RPMI7951 (cell line): ENCODE data around the gene SLC38A9. TPM values are rescaled to one million over a fixed set of nuclear protein-coding genes. Genes with fewer than 3 reads are reported as not detected.
A peak's percentile ranks its signal among the peaks of the same experiment; 100 is the strongest.
"Not testable (repeated sequence)": the region's sequence is repeated elsewhere in the genome, so short reads cannot be mapped to it uniquely, and the experiment has no call there.

Experiments
- DNase-seq: peaks from one replicate; pipeline ENCODE4 v3.0.0-alpha.2; 2012; ENCODE audit warnings: low read depth
- total RNA-seq: library from RNA; depleted of rRNA; stranded (reverse); fragments of >200 nt; shearing (Covaris generic); gene quantifications from 2 replicates; pipeline ENCODE4 v1.2.3, GENCODE V29; 2014; rRNA removed

SLC38A9 gene, protein sequence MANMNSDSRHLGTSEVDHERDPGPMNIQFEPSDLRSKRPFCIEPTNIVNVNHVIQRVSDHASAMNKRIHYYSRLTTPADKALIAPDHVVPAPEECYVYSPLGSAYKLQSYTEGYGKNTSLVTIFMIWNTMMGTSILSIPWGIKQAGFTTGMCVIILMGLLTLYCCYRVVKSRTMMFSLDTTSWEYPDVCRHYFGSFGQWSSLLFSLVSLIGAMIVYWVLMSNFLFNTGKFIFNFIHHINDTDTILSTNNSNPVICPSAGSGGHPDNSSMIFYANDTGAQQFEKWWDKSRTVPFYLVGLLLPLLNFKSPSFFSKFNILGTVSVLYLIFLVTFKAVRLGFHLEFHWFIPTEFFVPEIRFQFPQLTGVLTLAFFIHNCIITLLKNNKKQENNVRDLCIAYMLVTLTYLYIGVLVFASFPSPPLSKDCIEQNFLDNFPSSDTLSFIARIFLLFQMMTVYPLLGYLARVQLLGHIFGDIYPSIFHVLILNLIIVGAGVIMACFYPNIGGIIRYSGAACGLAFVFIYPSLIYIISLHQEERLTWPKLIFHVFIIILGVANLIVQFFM
- total RNA-seq, result 11.5 and 24.2 TPM in 2 replicates

DNA sequence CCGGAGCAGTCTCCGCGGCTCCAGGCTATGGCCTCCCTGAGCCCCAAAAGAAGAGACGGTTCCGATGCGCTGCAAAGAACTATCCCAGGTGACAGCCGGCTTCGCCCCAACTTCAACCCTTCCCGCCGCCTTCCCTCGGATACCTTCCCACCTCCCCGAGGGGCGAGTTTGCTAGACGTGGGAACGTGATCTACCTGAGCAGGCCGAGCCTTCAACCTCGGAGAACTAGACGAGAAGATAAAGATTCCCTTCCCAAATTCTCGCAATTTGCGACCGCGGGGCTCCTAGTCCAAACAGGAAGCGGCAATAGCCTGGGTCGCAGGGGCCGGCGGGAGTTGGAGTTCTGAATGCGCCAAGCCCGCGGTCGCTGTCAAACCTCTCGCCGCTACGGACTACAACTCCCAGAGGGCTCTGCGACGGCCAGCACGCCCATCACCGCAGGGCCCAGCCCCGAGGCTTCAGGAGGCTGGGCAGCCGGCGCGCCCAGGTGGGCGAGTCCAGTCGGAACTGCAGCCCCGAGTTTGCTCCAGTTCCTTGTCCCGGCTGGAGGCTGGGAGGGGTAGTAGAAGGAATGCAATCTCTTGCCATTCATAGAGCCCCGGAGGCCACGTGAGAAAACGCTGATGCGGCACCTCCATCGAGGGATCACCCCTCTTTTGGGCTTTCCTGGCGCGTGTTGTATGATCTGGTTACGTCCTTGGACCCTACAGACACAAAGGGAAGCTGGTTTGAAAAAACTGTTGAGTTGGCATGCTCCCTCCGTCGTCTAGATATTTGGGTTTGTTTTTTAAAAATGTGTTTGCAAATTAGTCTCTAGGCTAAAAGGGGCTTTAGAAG is at the start of gene SLC38A9:
TSS of gene SLC38A9 (minus strand) at position 302 of the 837 bp plus-strand sequence. CDS start 14,366 bp downstream, outside the sequence.
- peak; percentile 86 for DNase-seq

DNA sequence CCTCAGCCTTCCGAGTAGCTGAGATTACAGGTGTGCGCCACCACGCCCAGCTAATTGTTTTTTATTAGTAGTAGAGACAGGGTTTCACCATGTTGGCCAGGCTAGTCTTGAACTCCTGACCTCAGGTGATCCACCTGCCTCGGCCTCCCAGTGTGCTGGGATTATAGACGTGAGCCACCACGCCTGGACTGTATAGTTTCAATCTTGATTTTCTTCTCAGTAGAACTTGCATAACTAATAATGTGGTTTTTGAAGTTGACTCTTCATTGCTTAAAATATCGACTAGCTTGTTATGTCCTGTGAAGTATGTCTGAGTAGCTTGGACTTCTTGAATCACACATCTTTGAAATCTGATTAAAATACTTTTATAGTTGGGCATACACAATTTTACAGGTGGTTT is 49.6 kb upstream of the SLC38A9 start:
- not testable (repeated sequence) for DNase-seq

DNA sequence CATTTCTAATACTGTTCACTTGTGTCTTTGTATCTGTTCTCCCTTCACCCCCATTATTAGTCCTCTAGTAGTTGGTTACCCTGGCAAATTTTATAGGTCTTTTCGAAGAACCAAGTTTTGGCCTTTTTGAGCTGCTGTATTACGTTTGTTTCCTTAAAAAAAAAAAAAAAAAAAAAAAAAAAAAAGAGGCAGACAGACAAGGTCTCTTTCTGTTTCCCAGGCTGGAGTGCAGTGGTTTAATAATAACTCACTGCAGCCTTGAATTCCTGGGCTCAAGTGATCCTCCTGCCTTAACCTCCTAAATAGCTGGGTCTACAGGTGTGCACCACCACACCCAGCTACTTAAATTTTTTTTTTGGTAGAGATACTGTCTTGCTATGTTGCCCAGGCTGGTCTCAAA is 46.6 kb upstream of the SLC38A9 start:
- DNase-seq, result no peak

DNA sequence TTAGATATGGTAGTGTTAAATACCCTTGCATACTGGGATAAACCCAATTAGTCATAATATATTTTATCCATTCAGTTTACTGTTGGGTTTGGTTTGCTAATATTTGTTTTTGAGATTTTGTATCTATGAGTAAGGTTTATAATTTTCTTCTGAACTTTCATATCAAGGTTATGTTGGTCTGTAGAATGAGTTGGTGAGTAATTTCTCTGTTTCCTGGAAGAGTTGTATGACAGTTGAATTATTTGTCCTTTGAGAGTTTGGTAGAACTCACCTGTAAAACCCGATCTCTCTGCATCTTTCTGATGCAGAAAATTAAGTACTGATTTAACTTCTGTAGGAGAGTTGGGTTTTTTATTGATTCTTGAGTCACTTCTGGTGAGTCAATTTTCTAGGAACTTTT is 46.1 kb upstream of the SLC38A9 start:
- DNase-seq, result no peak

DNA sequence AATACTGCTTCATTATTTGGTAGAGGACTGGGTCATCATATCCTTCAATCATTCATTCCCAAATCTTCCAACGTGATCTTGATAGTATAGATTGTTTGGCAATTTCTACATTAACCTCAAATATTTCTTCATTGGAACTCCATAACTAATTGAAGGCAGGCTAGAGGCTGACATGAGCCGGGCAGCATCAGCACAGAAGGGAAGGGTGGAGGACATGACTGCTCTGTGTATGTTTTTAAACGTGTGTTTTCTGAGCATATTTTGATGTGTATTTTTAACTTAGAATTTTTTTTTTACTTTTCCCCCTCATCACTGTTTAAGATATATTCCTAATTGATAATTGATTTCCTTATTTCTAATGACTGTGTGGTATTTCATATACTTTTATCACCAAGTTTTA is 38.4 kb upstream of the SLC38A9 start:
- no peak for DNase-seq

DNA sequence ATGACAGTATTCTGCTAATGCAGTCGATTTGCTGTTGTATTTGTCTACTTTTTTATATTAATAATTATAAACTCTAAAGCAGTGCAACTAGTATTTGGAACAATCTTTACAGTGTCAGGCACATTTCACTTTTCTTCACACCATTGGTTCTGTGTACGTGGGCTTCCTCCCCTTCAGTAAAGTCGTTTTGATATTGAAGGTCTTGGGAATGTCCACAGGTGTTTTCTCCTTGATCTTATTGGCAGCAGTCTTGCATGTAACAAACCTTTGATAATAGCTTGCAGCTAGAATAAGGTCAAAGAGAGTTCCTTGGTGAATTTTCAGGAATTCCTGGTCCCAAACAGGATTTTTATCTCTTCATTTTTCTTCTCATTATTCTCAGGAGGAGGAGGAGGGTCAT is 37.9 kb upstream of the SLC38A9 start:
- DNase-seq, result no peak

DNA sequence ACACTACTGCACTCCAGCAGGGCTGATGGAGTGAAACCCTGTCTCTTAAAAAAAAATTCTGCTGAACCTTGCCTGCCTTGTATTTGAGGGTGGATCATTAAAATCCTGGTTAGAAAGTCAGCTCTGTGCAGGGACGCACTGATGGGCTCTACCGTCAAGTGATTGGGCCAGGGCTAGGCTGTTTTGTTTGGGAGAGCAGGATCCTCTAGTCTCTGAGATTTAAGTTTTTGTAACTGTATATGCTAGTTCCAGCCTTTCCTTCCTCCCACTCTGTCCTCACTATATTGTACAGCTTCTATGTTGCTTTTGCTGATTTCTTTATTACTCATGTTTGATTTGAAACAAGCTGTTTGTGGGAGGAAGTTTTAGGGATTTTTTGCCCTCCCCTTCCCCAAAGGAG is 37.3 kb upstream of the SLC38A9 start:
- DNase-seq, result no peak

DNA sequence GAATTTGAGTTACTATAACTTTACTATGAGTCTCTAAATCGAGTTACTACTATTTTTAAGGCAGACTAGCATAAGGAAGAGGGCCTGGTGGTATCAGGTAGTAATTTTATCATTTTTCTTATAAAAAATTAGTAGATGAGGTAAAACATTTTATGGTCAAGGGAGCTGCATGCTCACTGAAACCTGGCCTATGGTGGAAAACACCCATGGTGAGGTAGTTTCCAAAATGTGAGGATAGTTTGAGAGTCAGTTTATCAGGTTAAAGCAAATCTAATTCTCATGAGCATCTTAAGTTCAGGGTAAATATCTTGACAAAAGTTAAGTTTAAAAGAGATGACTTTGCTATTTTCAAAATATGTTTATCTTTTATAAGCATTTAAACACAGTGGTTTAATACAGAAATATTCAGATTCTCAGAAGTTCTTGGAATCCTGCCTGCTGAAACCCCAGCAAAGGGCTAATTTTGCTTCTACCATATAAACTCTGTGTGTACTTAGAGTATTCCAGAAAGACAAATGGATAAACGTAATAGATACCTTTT is 35.7 kb upstream of the SLC38A9 start:
- no peak for DNase-seq

DNA sequence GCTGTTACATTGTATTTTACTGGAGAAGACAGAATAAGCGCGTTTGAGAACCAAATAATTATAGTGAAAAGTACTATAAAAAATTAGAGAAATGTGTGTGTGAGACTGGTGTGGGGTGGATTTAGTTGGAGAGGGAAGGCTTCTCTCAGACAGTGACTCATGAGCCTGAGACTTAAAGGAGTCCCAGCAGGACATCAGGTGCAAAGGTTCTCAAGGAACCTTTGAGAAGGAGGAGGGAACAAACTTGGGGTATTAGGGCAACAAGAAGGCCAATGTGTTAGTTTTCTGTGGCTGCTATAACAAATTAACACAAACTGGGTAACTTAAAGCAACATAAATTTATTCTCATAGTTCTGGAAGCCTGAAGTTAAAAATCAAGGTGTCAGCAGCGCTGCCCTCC is 30.7 kb upstream of the SLC38A9 start:
- no peak for DNase-seq

DNA sequence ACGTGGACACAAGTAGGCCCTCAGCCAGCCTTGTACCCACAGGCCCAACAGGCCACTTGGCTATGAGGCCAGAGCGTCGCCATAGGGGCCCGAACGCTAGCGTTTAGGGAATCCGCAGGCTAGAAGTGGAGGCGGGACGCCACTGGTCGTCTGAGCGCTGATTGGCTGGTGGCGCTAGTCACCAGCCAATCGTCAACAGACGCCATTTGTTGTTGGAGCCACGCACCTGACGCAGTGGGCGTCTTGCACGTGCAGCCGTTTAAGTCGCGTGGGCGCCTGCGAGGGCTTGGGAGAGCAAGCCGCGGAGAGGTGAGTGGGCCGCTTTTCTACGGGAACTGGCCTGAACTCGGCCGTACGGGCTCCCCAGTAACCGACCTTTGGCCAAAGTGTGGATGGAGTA is 25.7 kb upstream of the SLC38A9 start, which contains the start of gene DDX4:
TSS of gene DDX4 (plus strand) at position 269 of the 400 bp plus-strand sequence. CDS start 903 bp downstream, outside the sequence.
- DNase-seq, result no peak

DNA sequence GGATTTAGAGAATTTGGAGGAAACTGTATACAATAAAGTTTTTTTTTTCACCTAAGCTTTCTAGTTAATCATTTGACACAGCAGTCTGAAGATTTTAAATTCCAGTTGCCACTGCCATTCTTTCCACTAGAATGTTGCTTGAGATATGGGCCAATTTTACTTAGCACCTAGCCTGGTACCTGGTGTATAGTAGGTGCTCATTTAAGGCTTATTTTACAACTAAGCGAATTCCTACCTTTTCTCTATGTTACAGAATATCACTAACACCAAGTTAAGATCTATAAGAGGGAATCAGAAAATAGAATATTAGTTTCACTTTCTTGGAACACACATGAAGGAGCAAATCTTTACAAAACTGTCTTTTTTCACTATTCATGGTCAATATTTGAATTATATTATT is 22.5 kb upstream of the SLC38A9 start:
- no peak for DNase-seq

DNA sequence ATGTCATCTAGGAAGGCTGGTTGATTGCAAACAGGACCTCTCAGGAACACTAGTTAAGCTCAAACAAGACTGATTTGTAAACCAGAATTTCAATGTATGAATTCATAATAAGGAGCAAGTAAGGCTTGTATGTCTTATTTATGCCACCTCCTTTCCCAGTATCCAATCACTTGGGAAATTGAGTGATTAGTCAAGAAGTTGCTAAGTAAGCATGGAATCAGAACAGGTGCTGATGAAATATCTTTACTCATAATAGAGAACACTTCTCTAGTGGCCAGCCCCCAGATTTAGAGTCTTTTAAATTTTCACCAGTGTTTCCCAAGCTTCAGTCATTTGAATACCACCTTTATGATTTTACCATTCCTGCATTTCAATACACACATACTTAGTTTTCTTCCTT is 20.5 kb upstream of the SLC38A9 start:
- DNase-seq, result no peak

DNA sequence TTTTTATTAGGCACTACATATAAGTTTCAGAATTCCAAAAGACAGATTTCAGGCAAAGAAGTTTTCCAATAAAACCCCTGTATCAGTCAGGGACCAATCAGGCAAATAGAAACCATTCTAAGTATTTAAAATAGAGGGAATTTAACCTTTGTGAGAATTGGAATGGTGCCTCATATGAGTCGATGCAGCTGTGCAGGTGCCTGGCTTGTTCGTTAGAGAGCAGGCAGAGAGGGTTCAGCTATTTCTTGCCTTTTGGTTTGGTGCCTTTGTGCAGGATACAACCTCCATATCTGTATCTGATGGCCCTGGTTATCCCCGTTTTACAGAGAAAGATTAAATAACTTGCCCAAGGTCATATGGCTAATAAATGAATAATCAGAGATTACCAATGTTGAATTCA is 19.7 kb upstream of the SLC38A9 start:
- DNase-seq, result no peak

DNA sequence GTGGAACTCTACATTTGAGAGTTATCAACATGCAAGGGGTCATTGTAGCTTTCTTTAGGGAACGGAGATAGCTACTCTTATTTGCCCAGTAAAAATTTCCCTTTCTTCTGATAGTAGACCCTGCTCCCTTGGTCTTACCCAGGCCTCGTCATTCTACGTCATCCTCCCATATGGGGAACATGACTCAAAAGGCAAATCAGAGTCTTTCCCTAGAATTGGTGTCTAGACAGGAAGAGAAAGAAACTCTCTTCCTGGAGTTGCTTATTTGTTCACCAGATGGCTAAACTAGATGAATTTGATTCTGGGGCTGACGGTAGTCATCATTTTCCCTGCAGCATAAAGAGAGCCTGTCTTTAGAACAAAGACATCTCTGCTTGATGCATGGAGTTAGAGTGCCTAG is 12.2 kb upstream of the SLC38A9 start:
- no peak for DNase-seq

DNA sequence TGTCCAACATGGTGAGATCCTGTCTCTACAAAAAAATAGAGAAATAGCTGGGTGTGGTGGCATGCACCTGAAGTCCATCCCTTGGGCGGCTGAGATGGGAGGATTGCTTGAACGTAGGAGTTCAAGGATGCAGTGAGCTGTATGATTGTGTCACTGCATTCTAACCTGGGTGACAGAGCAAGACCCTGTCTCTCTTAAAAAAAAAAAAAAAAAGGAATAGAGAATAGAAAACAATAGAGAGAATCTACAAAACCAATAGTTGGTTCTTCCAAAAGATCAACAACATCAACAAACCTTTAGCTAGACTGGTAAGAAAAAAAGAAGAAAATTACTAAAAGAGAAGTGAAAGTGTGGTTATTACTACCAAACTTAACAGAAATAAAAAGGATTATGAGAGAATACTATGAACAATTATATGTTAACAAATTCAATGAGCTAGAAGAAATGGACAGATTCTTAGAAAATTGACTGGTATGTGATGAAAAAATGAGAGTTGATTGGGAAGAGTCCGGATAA is 8.1 kb upstream of the SLC38A9 start:
- DNase-seq, result no peak

DNA sequence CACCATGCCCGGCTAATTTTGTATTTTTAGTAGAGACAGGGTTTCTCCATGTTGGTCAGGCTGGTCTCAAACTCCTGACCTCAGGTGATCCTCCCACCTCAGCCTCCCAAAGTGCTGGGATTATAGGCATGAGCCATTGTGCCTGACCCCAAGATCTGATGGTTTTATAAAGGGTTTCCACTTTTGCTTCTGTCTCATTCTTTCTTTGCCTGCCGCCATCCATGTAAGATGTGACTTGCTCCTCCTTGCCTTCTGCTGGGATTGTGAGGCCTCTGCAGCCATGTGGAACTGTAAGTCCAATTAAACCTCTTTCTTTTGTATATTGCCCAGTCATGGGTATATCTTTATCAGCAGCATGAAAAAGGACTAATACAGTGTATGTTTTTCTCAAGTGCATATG is 6.9 kb upstream of the SLC38A9 start:
- DNase-seq, result not testable (repeated sequence)

DNA sequence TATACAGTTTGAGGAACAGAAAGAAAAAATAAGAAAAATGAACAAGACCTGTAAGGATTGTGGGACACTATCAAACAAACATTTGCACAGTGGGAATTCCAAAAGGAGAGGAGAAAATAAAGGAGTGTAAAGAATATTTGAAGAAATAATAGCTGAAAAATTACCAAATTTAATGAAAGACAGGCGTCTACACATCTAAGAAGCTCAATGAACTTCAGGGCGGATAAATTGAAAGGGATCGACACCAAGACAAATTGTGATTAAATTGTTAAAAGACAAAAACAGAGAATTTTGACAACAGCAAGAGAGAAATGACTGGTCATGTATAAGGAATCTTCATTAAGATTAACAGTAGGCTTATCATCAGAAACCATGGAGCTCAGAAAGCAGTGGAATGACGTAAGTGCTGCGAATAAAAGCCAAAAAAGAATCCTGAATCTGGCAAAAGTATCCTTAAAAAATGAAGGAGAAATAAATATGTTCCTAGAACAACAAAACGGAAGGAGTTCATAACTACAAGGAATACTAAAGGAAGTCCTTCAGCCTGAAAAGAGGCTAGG is 3.5 kb upstream of the SLC38A9 start:
- no peak for DNase-seq

DNA sequence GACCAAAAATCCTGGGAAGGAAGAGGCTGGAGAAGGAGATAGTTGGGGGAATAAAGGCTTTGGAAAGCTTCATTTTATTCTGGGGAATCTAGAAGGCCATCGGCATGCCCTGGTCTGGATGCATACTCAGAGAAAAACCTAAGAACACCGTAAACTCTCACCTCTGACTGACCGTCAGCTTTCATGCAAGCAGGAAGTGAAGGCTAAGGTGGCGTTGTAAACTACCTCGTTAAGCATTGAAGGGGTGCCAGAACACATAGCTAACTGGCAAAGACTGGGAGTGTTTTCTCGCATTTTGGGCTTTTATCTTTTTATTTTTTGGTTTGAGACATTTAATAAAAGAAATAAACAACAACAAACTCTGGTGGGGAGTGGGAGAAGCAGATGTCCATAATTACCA is 2.6 kb upstream of the SLC38A9 start:
- DNase-seq, result no peak

DNA sequence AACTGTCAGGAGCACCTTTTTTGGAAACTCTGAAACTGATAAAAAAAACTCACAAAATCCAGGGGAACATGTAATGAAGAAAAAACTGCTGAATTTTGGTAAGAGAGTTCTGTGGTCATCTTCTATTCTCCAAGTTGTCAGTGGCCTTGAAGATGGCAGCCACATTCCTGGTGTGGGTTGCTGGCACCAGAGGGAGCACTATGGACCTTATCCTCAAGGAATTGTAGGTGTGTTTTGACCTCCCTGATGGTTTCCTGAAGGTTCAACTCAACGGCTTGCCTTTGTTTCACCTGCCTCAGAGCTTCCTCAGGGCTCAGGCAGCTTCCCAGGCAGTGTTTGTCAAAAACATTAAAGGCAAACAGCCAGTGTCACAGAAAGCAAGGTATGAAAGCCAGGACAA is 2.2 kb upstream of the SLC38A9 start:
- DNase-seq, result peak; percentile 13

DNA sequence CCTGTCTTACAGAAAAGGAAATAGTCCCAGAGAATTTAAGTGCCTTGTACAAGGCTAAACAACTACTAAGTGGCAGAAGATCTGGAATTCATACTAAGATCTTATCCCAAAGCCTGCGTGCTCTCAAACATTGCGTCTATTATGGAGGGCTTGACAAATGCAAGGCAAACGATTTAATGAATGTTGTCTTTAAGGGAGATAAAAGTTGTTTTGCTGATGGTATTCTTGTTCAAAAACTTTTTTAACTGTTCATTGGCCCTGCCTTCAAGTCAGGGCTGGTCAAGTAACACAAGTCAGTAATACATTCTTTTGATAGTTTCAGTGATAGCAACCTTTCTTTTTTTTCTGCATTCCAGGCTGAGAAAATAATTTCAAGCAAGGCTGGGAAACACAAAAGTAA is 1.7 kb upstream of the SLC38A9 start:
- DNase-seq, result no peak

DNA sequence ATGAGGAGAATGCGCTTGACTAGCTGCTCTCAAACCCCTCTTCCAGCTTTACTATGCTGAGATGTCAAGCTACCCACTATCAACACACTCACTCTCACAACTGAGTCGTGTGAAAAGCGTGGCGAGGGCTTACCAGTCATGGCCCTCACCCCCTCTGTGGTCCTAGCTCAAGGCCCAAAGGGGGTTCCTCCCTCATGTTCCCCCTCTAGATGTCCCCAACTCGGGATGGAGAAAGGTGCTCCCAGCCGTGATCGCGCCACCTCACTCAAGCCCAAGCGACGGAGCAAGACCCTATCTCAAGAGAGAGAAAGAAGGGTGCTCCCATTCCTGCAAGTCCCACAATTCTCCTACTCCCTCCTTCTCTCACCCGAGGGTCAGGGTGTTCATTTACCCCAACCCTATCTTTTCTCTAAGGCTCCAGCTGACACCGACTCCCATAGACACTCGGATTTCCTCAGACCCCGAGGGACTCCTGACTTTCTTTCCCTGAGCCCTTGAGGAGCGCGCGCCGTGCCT is 559 bp downstream of the SLC38A9 start:
- no peak for DNase-seq
